Kidney (tissue), 14 donors: ENCODE results near the gene NDUFS1. TPM values are rescaled to one million over a fixed set of nuclear protein-coding genes. Genes with fewer than 3 reads are reported as not detected.
A peak's percentile ranks its signal among the peaks of the same experiment; 100 is the strongest.
"Not testable (repeated sequence)": the region's sequence is repeated elsewhere in the genome, so short reads cannot be mapped to it uniquely, and the experiment has no call there.

Source experiments
- DNase-seq, 5 donors: peaks; one replicate each; pipeline ENCODE4 v3.0.0-alpha.2; 2013 to 2020
- FAIRE-seq: peaks from 2 replicates; lab custom pipeline; 2012; peaks lifted over from hg19 to GRCh38; lab: Jason Lieb, UNC
- H3K27ac ChIP-seq, 2 donors: one replicate each; pipeline ENCODE4 v1.7.0; 2013; ENCODE audit warnings: low read depth in 2 of 2, low read length in 2 of 2, inconsistent platforms in 1 of 2
- H3K27me3 ChIP-seq: one replicate; pipeline ENCODE4 v1.7.1; 2013; ENCODE audit warnings: low read length, inconsistent platforms; ENCODE audit not compliant: control insufficient read depth, insufficient read depth
- H3K36me3 ChIP-seq, 3 donors: one replicate each; pipeline versions ENCODE4 v1.7.0 to v1.7.1; 2013; ENCODE audit warnings: low read length in 3 of 3, control low read depth in 1 of 3, inconsistent platforms in 1 of 3; ENCODE audit not compliant: insufficient read depth in 3 of 3, control insufficient read depth in 2 of 3
- H3K4me1 ChIP-seq, 3 donors: one replicate each; pipeline versions ENCODE4 v1.7.0 to v1.7.1; 2013; ENCODE audit warnings: low read length in 3 of 3, inconsistent platforms in 1 of 3, low read depth in 1 of 3; ENCODE audit not compliant: control insufficient read depth in 2 of 3, insufficient read depth in 2 of 3
- H3K4me3 ChIP-seq, 3 donors: one replicate each; pipeline versions ENCODE4 v1.7.0 to v1.8.1; 2013; ENCODE audit warnings: low read length in 3 of 3, control low read depth in 1 of 3, inconsistent platforms in 1 of 3
- H3K9ac ChIP-seq, 3 donors: one replicate each; pipeline versions ENCODE4 v1.7.0 to v1.7.1; 2013; ENCODE audit warnings: low read length in 3 of 3, control low read depth in 1 of 3, inconsistent platforms in 1 of 3
- H3K9me3 ChIP-seq, 3 donors: one replicate each; pipeline versions ENCODE4 v1.7.0 to v1.7.1; 2013; ENCODE audit warnings: low read length in 3 of 3, control low read depth in 1 of 3, inconsistent platforms in 1 of 3; ENCODE audit not compliant: control insufficient read depth in 2 of 3, insufficient read depth in 1 of 3
- intact Hi-C: fragments of 100-400 bp; cut with DNase I; formaldehyde crosslinking; loops from one replicate; pipeline ENCODE4 v1.11.1; 2022
- polyA plus RNA-seq: library from polyadenylated mRNA; stranded (reverse); fragments of 350-450 nt; fragmentation: Illumina TruSeq; extraction: RNeasy Lipid Tissue Mini Kit (QIAGEN cat#74804); gene quantifications from one replicate; pipeline ENCODE4 v1.2.3, GENCODE V29; 2014; ENCODE audit warnings: low read depth, low replicate concordance; ENCODE audit not compliant: insufficient read depth
- total RNA-seq: library from RNA; stranded (reverse); fragmentation: NEBNext Ultra II Directional; extraction: Animal tissue kit (Norgen Biotek cat#: 25700); gene quantifications from one replicate; pipeline ENCODE4 v1.2.1, GENCODE V29; 2021
- TF ChIP-seq, protein P1 (sequence below): IDR thresholded peaks from 3 replicates; pipeline ENCODE4 v1.5.1; 2012; ENCODE audit warnings: mild to moderate bottlenecking, moderate library complexity, borderline replicate concordance; ENCODE audit not compliant: insufficient read depth; ENCODE audit errors: extremely low read depth
- donor health status: control.
- donor health status: control.
- donor health status: control.
- donor health status: control.
- donor health status: control.
- donor health status: DM: yes; HTN: yes; CAD: no.
- donor health status: Normal renal cell carcinoma (clear cell type).

NDUFS1 gene
- total and polyA plus RNA-seq, 2 donors from 2014 or later, result 67.6 to 97.2 TPM

DNA sequence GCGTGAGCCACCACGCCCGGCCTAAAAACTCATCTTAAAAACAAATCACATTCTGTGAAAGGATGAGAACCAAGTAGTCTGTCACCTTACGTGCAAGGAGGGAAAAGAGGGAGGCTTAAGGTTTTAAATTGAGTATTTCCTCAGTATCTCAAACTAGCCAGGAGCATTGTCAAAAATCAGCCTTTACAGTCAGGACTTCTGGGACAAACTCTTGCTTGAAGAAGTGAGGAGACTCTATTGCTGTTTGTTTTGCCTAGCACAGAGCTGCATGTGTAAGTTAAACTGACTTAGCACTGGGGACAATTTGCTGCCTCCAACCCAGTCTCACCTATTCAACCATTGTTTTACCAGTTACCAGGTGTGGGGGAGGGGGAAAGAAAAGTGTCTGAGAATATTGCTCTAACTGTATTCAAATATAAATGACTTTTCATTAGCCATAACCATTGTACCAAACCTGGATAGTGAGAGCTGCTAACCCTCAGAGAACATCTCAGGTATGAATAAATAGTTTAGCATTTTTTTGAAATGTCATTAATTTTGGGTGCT lies 76.9 kb downstream of the NDUFS1 start:
- intact Hi-C loops, result no loop called here
- no peaks in the 10 kb centered on the region for H3K36me3 ChIP-seq
- no peaks in the 10 kb centered on the region for H3K27me3 ChIP-seq
- peaks cover 0 to 3% (median 2%) of the 10 kb centered on the region in 3 donors for H3K4me1 ChIP-seq
- H3K9ac ChIP-seq, result no peak overlapping the region
- DNase-seq (no peak), FAIRE-seq (no peak)
- H3K4me3 ChIP-seq, result no peak overlapping the region
- H3K9me3 ChIP-seq, result no peaks in the 10 kb centered on the region
- H3K27ac ChIP-seq, result no peak overlapping the region
- TF ChIP-seq, protein P1, sequence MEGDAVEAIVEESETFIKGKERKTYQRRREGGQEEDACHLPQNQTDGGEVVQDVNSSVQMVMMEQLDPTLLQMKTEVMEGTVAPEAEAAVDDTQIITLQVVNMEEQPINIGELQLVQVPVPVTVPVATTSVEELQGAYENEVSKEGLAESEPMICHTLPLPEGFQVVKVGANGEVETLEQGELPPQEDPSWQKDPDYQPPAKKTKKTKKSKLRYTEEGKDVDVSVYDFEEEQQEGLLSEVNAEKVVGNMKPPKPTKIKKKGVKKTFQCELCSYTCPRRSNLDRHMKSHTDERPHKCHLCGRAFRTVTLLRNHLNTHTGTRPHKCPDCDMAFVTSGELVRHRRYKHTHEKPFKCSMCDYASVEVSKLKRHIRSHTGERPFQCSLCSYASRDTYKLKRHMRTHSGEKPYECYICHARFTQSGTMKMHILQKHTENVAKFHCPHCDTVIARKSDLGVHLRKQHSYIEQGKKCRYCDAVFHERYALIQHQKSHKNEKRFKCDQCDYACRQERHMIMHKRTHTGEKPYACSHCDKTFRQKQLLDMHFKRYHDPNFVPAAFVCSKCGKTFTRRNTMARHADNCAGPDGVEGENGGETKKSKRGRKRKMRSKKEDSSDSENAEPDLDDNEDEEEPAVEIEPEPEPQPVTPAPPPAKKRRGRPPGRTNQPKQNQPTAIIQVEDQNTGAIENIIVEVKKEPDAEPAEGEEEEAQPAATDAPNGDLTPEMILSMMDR, result no peak

DNA sequence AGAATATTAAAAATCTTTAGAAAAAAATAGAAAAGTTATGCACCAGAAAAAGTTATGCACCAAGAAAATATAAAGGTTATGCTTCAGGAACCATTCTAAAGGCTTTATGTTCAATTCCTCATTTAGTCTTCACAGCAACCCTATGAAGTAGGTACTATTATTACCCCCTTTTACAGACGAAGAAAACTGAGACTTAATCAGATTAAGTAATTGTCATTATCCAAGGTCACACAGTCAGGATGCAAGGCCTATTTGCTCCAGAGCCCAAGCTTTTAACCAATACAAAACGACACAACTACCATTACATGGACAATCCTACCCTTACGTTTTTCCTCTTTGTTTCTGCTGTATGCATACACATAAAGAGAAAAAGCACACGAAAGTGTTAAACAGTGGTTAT lies 78.3 kb downstream of the NDUFS1 start:
- TF ChIP-seq, protein P1, result no peak
- no peak for FAIRE-seq
- intact Hi-C loops, result no loop called here

DNA sequence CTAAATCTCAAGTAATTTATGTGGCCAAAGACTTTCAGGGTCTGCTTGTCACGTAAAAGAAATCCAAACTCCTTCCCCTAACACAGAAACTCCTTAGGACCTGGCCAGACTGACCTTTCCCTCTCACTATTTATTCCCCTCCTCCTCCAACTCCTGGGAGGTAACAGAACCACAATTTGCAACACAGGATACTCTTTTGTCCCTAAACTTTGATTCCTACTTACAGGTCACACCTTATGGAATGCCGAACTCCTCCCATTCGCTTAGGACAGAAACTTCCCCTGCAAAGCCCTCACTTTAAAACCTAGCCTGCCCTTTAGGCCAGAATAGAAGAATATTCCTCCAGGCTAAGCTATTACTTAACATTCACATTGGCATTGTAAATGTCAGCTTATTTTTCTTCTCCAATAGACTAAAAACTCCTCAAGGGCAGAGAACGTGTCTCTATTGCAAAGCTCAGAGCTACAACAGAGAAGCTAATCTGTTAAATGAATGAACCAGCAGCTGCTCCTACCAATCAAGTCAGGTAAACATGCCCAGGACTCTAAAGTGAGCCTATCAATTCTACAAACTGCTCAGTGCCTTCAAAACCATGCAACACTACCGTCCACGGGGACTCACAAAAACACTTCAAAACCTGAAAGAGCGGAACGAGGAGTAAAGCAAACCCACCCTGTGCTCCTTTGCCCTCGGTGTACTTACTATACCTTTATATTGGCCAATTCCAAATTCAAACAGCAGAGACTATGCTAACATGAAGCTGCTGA lies 79.4 kb downstream of the NDUFS1 start:
- no peak for FAIRE-seq
- Histone ChIP-seq H3K9ac (no peak overlapping the region), H3K27ac (peak overlapping the region in 1 of 2 donors; percentile 54), H3K4me3 (no peak overlapping the region), H3K36me3 (no peaks in the 10 kb centered on the region), H3K27me3 (no peaks in the 10 kb centered on the region), H3K4me1 (peaks cover 0 to 3% (median 0%) of the 10 kb centered on the region in 3 donors), H3K9me3 (no peaks in the 10 kb centered on the region)
- TF ChIP-seq, protein P1, result no peak
- intact Hi-C loops, result no loop called here
- DNase-seq, result peak in 2 of 5 donors; percentile 42 to 54

More for the DNA sequence above, 78.3 kb downstream of the NDUFS1 start:
- Histone ChIP-seq H3K4me3 (no peak overlapping the region), H3K9me3 (no peaks in the 10 kb centered on the region), H3K9ac (no peak overlapping the region), H3K4me1 (peaks cover 0 to 3% (median 0%) of the 10 kb centered on the region in 3 donors), H3K36me3 (no peaks in the 10 kb centered on the region), H3K27me3 (no peaks in the 10 kb centered on the region), H3K27ac (no peak overlapping the region)
- no peak for DNase-seq

DNA sequence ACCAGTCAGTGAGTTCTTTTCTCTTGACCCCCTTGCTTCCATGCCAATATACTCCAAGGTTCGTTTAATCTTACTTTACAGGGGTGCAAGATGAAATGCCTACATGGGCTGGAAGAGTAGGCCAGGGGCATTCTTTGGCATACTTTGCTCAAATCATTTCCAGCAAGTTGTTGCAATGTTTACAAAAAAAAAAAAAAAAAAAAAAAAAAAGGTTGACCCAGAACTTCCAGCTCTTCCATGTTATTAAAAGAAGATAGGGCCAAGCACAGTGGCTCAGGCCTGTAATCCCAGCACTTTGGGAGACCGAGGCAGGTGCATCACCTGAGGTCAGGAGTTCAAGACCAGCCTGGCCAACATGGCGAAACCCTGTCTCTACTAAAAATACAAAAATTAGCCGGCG lies 81.4 kb downstream of the NDUFS1 start:
- intact Hi-C loops, H3K9ac ChIP-seq, FAIRE-seq: not testable (repeated sequence)

More for the DNA sequence above, 81.4 kb downstream of the NDUFS1 start:
- H3K4me1 ChIP-seq, H3K27me3 ChIP-seq, H3K9me3 ChIP-seq, H3K4me3 ChIP-seq, DNase-seq, H3K27ac ChIP-seq, H3K36me3 ChIP-seq: not testable (repeated sequence)
